ENCODE results near the gene POU3F3. TPM values are rescaled to one million over a fixed set of nuclear protein-coding genes. Genes with fewer than 3 reads are reported as not detected.

Gene POU3F3
- polyA plus RNA-seq, 5 donors = 0.42 TPM; not detected in 4

DNA sequence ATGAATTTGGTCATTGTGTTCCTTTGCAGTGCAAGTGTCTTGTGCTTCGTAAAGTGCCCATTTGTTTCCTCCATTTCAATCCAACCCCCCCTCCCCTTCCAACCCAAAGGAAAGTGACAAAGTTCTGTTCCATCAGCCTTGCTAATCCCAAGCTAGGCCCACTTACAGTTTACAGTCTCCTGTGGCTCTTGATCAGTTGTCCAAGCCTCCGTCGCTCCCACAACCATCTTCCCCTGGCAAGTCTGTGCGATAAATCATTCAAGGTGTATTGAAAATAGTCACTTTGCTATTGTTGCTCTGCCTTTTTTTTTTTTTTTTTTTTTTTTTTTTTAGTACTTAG is 6.5 kb downstream of the POU3F3 start:
- DNase-seq = no peak

DNA sequence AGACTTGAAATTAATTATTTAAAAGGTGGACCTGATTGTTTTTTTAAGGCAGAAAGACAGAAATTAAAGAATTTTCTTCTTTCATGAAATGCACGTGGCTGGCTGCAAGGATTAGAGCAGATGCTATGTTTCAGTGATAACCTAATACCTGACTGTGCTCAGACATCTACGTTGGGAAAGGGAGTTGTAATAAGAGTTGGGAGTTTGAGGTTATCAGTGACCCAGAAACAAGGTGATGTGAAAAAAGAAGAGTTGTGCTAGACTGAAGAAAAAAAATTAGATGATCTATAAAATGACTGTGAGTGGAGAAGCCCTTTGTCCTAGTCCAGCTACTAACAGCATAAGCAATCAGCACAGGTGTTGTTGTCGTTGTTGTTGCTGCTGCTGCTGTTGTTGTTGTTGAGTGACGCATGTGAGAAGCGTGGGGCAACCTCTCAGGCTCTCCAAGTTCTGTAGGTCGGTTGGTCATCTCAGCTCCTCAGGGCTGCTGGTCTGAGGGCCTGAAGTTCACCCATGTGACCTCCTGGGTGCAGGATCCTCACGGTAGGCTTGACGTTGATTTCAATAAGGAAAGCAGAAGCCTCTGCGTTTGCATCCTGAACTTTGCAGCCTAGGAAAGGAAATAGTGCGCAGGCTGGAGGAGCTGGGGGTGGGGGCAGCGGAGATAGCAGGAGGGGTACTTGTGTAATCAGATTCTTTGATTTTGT is 7.6 kb downstream of the POU3F3 start:
- DNase-seq = no peak

DNA sequence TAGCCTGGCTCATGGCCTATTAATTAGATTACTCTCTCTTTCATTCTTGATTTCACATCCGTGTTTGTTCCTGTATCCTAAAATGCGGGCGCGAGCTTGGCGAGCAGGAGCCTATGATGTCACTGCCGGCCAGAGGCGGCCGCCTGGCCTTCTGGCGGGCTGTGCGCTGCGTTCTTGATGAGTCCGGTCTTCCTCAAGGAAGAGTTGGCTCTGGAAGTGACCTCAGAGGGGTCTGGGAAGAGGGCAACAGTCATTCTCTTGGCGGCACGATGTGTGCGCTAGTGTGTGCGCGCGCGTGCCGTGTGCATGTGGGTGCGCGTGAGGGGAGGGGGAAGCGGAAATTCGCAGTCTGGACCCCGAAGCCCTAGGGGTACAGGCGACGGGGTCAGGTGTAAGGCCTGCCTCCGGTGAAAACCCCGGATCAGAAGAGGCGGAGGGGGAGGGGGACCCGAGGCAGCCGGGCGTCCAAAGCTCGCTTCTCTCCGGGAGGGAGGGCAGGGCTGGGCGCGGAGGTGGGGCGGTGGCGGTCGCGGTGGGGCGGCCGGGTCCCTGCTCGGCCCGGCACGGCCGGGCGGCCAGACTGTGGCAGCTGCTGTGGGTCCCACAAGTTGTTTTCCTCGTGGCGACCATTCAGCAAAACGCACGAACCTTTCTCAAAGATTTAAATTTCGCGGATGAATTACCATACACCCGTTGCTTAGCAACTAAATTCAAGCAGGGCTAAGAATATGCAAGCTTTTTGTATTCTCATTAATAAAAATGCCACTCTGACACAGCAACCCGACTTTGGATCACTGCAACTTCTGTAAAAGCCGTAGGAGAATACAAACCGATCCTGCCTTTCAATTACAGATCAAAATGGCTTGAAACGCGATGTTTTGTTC is 8.4 kb downstream of the POU3F3 start:
- DNase-seq = no peak

DNA sequence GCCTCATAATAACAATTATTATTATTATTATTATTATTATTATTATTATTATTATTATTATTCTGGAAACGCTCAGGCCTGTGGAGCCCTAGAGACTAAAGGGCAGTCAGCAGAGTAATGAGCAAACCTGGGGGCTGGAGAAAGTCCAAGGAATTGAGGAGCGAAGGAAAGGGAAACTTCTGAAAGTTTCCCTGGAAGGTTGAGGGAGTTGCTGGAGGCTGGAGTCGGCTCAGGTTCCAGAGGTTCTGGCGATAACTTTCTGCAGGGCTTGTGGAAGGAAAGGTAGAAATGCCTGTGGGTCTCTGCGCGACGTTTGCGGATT is 9.2 kb downstream of the POU3F3 start:
- no peak for DNase-seq

DNA sequence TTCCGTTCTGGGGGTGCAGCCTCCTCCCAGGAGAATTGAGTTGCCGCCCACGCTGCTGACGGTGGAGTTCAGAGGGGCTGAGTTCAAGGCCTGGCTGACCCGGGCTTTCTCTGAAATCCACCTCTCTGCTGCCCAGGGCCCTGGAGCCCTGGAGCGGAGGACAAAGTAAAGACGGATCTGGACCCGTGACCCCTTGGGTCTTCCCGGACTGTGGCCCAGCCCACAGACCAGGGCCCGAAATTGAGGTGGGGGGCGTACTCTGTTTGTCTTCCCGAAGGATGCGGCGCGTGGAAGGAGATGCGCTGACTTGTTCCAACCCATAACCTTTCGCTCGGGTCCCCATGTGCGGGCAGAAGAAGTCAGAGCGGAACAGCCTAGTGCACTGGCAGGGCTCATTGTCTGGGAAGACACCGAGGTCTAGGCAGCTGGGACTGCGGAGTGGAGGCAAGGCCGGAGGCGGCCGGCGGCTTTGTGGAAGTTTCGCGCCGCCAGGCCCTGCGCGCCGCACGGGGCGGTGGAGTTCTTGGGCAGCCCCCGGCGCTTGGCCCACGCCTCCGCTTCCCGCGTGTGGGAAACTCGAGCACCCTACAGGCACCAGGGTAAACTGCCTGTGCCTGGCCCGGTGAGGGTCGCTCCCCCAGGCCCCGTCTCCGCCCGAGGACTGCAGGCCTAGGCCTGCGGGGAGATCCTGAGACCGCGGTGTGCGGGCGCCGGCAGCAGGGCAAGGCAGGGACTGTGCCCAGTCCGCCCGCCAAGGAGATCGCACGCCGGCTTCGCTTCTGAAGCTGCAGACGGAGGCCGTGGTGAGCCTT is 9.8 kb downstream of the POU3F3 start:
- no peak for DNase-seq

DNA sequence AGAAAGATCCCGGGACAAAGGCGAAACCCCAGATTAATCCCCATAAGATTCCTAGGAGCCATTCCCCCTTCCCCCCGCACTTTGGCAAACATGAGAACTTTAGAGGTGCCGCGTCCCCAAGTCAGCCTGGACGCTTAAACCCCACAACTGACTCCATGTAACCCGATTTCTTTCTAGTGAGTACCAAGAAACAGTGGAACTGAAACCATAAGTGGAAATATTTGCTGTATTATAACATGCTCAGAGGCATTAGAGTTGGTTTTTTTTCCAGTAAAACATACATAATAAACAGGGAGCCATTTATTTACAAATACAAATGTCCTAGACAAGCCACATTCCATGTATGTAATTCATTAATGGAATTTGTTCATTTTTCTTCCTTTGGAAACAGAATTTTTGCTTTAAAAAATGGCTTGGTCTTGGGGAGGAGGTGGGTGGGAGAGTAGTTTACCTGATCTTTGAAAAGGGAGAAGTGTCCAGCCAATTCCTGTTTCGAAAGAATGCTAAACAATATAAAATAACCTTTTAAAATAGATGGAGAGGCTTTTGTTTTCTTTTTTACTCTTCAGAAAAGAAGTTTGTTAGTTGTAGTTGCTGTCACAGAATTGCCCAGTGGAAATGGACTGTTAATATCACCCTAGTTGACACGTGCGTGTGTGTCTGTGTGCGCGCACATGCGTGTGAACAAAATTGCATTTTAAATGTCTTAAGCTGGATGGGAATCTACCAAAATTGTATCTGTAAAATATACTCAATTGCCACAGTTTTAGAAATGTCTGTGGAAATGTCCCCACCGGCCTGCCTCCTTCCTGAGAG is 10.6 kb downstream of the POU3F3 start:
- DNase-seq = no peak

DNA sequence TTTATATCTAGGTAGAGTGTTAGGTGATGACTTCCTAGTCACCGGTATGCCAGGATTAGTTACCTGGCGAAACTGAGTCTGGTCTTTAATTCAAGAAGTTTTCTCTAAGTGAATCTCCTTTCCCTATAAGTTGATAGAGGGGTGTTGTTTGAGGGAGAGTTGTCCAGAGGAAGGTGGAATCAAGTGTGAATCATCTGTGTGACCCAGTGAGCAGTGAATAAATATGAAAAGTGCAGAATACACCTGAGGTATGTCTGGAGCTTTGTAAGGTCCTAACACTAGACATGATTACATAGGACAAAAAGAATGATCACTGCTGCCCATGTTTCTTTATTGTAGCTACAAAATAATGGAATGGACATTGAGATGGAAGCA is 11.2 kb downstream of the POU3F3 start:
- DNase-seq = no peak

DNA sequence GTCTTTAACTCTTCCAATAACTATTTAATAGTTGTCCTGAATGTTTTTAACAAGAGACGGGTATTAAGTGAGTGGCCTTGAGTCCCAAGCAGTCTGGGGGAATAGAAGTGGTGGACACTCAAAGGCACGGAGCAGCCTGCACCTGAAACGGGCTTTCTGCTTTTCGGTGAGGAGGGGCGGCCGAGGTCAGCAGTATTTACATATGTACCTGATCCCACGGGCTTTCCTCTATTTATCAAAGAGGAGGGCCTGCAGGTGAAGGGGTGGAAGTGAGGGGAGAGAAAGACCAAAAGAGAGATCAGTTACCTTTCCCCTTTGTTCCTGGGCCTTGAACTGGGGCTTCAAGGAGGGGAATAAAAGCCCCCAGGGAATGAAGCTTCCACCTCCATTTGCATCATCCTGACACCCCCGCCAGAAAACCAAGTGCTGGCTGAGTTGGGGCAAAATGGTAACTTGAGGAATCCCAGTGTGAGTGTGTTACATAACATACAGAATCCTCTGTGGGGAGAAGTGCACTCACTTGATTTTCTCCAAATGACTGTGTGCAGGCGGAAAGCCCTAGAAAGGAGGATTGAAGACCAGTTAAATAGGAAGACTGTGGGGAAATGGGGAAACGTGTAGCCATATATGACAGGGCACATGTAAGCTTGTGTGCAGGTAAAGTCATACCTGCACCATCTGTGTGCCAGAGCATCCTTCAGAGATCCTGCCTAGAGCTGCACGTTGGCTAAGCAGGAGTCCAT is 12.4 kb downstream of the POU3F3 start:
- no peak for DNase-seq

DNA sequence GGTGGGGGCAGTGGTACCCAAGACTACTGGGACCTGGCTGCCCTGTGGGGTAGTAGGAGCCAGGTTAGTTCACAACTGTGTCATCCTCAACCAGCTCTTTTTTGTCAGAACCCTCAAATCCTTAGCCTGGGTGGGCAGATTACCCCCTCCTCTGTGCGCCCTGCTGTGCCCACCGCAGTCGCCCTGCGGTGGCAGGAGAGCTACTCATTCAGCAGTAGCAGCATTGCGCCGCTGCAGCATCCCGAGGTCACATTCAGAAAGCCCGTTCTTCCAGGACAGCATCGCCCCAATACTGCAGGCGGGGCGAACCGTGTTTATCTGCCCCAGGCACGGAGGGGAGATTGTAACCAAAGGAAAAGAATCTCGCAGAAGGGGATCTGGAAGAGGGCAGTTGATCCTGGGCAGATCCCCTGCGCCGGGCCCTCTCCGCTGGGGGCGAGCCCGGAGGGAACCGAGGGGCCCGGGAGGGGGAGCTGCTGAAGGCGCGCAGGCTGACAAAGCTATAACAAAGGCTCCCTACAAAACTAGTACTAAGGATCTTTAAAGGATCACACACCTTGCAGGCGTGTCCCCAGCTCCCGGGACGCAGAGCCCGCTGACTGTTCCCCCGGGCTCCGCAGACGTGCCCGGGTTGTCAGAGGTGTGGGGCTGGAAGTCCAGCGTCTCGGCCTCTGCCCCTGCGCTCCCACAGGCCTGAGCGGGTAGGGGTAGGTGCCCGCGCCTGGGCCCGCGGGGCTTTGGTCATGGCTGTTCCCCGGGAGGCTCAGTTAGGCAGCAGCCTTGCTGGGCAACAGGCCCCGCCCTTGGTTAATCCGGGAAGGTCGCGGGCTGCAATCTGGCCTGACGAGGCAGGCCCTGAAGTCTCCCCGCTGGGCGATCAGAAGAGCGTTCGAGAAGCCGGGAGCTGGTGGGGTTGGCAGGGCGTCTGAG is 13.2 kb downstream of the POU3F3 start:
- DNase-seq = no peak

DNA sequence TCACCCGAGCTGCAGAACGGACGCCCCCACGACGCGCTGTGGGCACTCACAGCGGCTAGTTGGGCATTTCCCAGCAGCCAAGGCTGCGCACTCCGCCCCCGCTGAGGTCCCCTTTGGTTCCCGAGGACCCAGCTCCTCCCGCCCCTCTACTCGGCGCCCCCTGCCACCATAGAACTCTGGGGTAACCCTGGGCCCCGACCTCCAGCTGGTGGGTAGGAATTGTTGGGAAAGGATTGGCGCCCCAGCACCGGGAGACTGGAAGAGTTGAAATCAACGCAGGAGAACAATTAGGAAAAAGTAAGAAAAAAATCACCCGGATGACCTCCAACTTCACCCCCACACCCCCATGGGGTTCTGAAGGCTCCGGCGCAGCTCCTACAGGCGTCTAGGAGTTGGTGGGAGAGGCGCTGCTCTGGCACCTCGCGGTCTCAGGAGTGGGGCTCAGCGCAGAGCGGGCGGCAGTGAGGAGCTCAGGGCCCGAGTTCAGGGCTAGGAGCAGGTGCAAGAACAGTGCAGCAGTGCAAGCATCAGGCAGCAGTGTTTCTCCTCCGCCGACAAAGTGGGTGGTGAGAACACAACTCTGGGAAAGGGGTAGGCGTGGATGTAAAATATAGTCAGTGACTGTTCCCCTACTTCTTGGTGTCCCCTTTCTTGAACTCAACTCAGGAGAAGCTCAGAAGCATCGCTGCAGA is 14.0 kb downstream of the POU3F3 start:
- DNase-seq = no peak

DNA sequence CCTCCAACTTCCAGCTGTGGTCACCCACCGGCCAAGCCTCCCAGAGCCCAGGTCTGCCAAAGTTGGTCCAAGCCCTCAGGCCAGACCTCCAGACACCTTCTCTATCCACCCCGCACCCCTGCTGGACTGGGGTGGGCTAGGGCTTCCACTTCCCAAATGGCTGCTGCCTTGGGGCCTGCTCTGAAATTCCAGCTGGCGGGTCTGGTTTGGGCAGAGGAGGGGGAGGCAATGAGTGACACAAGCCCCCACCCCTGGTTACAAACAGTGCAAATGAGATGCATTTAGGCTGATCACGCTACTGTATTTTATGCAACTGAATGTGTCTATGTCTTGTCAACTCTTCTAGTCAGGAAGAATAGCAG is 14.6 kb downstream of the POU3F3 start:
- DNase-seq = no peak

DNA sequence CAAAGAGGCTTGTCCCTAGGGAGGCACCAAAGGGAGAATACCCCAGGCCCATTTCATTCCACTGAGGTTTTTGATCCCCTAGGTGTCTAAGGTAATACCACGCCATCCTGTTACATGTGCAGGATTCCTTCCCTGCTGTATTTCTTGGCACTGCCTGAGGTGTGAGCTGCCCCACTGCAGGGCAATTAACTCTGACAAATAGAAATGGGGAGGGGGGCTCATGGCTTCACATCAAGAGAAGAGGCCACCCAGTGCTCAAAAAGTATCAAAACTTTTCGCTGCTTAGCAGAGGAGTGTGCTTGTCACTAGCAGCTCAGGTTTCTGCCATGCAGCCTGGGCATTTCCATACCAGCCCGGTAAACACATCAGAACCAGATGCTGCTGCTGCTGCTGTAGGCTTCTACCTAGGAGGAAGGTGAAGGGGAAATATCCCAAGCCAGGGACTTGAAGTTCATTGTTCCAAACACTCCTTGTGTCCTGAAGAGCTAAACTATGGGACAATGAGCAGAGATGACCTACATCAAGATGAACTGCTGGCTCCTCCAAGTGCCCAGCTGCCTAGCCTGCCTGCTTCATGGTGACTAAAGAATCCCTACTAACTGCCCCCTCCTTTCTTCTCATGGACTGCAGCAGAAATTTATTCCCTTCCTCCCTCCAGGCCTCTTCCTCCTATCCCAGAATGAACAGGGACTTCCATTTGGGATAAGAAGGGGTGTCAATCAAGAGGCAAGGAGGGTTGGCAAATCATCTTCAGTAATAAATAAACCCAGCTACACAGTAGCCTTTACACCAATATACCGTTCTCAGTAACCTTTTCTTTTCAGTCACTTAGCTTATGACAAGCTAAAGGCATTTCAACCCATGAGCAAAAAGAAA is 16.4 kb downstream of the POU3F3 start:
- DNase-seq = no peak

DNA sequence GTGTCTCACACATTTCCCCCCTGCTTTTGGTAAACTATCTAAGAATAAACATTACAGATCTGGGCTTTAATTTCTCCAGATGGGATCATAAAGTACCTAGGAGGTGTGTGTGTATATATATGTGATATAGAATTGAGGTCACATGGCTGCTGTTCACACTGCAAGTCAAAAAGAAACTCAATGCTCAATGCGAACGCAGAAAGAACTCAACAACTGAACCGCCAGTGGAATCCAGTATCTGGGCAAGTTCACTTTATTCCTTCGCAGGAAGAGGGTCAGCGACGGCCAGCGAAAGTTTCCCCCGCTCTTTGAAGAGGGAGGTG is 17.7 kb downstream of the POU3F3 start:
- DNase-seq = no peak

DNA sequence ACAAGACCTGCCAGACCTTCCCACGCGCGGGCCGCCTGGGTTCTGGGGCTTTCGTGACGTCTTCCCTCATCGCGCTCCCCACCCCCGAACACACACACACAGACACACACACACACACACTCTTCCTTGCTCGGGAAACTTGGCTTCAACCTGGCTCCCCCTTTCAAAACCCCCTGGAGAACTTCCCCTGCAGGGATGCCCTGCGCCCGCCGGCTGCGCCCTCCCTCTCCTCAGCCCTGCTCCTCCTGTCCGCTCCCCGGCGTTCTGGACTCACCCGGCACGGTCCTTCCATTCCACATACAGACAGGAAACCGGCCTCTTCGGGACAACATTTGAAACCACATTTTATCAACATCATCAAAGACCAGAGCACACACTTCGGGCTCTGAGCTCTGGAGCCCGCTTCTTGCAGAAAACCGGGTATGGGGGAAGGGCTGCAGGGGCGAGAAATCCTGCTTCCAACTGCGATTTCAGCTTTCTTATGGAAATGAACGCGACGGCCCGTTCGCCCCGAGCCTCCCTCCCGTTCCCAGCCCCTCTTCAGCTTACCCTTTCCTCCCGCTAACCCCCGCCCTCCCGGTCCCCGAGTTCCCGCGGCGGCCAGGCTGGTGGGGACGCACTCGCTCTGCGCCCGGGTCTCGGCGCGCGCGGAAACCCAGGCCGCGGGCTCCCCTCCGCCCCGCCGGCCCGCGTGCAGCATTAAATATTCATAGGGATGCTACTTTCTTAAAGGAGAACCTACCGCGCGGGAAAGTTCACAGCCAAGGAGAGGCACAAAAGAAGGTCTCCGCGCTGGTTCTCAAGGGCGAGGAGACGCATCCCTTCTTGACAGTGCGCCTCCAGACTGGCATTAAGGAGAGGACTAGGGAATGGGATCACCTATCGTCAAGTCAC is 18.3 kb downstream of the POU3F3 start:
- DNase-seq = no peak

DNA sequence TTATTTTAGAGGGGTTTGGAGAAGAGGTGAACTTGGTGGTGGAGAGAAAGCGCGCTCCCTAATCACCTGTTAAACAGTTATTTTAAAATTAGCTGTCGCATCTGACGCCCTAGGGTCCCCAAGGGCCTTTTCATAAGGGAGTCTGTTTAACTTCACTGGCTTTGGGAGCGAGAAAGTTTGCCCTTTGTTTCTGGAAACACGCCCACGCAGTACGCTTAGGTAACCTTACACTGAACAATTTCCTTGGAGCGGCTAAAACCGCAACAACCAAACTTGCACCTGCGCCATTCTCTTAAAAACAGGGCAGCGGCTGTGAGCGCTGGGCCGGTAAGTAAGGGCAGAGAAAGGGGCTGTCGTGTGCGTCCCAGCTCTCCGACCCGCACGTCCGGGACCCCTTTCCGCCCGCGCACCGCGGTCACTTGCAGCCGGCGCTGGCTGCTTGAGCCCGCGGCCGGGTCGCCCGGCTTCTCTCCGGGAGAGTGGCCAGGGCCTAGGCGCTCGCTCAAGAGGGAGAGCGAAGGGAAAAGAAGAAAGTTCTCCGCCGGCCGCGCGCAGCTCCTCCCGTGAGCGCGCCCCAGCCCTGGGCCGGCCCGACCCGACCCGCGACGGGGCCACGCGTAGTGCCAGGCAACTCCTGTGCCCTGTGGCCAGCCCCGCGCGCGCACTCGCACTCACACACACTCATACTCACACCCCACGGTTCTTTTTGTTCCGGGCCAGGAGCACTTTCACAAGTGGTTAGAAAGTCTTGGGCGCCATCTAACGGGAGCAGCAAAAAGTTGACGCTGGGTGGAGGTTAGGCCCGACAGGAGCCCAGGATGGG is 19.2 kb downstream of the POU3F3 start:
- DNase-seq = no peak

DNA sequence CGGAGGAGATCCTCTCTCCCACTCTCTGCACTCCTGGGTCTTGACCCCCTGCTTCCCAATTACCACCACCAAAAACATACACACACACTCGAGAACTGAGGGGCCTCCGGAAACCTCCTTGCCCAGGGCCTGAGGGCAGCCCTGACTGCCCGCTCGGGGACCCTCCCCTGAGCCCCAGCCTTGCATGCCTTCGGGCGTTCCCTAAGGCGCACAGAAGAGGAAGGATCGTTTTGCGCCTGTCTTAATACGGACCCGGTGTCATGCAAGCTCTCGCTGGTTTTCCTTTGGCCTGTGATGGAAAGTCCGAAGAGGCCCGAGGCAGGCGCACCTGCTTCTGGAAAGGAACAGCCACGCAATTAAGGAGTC is 19.8 kb downstream of the POU3F3 start:
- no peak for DNase-seq

DNA sequence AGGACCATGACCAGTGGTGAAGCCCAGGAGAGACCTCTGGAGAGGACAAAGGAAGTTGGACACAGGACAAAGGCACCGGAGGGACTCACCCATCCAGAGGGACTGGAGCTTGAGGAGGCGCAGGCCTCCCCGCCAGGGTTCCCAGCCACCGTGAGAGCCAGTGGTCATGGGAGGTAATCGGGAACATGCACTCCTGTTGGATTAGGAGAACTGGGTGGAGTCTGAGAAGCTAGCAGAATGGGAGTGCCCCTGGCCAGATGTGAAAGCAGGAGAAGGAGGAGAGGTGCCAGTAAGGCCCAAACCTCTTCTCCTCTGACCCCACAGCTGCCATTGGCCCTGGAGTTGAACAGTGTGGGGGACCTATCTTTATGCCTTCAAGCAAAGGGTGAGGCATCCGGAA is 20.3 kb downstream of the POU3F3 start:
- no peak for DNase-seq
